H9 (cell line): Measurements from ENCODE around the gene GALNT13. TPM values are rescaled to one million over a fixed set of nuclear protein-coding genes. Genes with fewer than 3 reads are reported as not detected.

Source experiments
- DNase-seq: peaks from one replicate; pipeline ENCODE4 v3.0.0-alpha.2; 2017
- H2AFZ ChIP-seq: one replicate; pipeline ENCODE4 v1.6.1; 2013; ENCODE audit warnings: mild to moderate bottlenecking, low read length, control low read depth, moderate library complexity
- H2AK5ac ChIP-seq: 2 replicates; pipeline ENCODE4 v1.6.1; 2013; ENCODE audit warnings: low read length, control low read depth, mixed read lengths; ENCODE audit not compliant: insufficient read length
- H2BK120ac ChIP-seq: one replicate; pipeline ENCODE4 v1.6.1; 2013; ENCODE audit warnings: low read depth, mild to moderate bottlenecking, low read length, control low read depth, inconsistent platforms; ENCODE audit not compliant: poor library complexity, severe bottlenecking
- H2BK12ac ChIP-seq: 2 replicates; pipeline ENCODE4 v1.6.1; 2013; ENCODE audit warnings: low read length, control low read depth, mixed read lengths, low read depth; ENCODE audit not compliant: insufficient read length
- H2BK15ac ChIP-seq: 2 replicates; pipeline ENCODE4 v1.6.1; 2013; ENCODE audit warnings: low read depth, low read length, control low read depth
- H2BK20ac ChIP-seq: one replicate; pipeline ENCODE4 v1.6.1; 2013; ENCODE audit warnings: low read depth, mild to moderate bottlenecking, low read length, control low read depth, inconsistent platforms; ENCODE audit not compliant: poor library complexity, severe bottlenecking
- H2BK5ac ChIP-seq: 2 replicates; pipeline ENCODE4 v1.6.1; 2013; ENCODE audit warnings: low read length, control low read depth, mixed read lengths; ENCODE audit not compliant: insufficient read length
- H3K14ac ChIP-seq: 2 replicates; pipeline ENCODE4 v1.6.1; 2013; ENCODE audit warnings: low read length, control low read depth; ENCODE audit not compliant: insufficient read depth
- H3K18ac ChIP-seq: 2 replicates; pipeline ENCODE4 v1.6.1; 2013; ENCODE audit warnings: low read depth, mild to moderate bottlenecking, mixed read lengths, low read length, control low read depth; ENCODE audit not compliant: insufficient read length
- H3K23ac ChIP-seq: 2 replicates; pipeline ENCODE4 v1.6.1; 2013; ENCODE audit warnings: low read length, control low read depth, mixed read lengths, low read depth; ENCODE audit not compliant: insufficient read length
- H3K23me2 ChIP-seq: 2 replicates; pipeline ENCODE4 v1.6.1; 2013; ENCODE audit warnings: low read depth, mild to moderate bottlenecking, mixed read lengths, low read length, control low read depth; ENCODE audit not compliant: insufficient read length, poor library complexity, severe bottlenecking
- H3K27ac ChIP-seq: 2 replicates; pipeline ENCODE4 v1.5.1; 2013; ENCODE audit warnings: low read length, control low read depth, mixed read lengths, low read depth; ENCODE audit not compliant: insufficient read length
- H3K27me3 ChIP-seq: 2 replicates; pipeline ENCODE4 v1.6.1; 2013; ENCODE audit warnings: low read length, control low read depth, inconsistent platforms; ENCODE audit not compliant: insufficient read depth
- H3K4ac ChIP-seq: 2 replicates; pipeline ENCODE4 v1.6.1; 2013; ENCODE audit warnings: low read depth, mild to moderate bottlenecking, control low read depth, inconsistent platforms, low read length, moderate library complexity
- H3K4me1 ChIP-seq: 2 replicates; pipeline ENCODE4 v1.6.1; 2013; ENCODE audit warnings: low read length, control low read depth, inconsistent platforms; ENCODE audit not compliant: insufficient read depth
- H3K4me2 ChIP-seq: 2 replicates; pipeline ENCODE4 v1.6.1; 2013; ENCODE audit warnings: low read length, control low read depth, mixed read lengths; ENCODE audit not compliant: insufficient read length, insufficient read depth
- H3K56ac ChIP-seq: 2 replicates; pipeline ENCODE4 v1.6.1; 2013; ENCODE audit warnings: low read depth, mild to moderate bottlenecking, mixed read lengths, low read length, control low read depth; ENCODE audit not compliant: insufficient read length
- H3K79me1 ChIP-seq: 2 replicates; pipeline ENCODE4 v1.6.1; 2013; ENCODE audit warnings: low read depth, mild to moderate bottlenecking, moderate library complexity, low read length, control low read depth, inconsistent platforms; ENCODE audit not compliant: insufficient read depth, poor library complexity, severe bottlenecking
- H3K79me2 ChIP-seq: 2 replicates; pipeline ENCODE4 v1.6.1; 2013; ENCODE audit warnings: low read length, control low read depth, inconsistent platforms; ENCODE audit not compliant: insufficient read depth
- H3K9ac ChIP-seq: 2 replicates; pipeline ENCODE4 v1.6.1; 2013; ENCODE audit warnings: low read length, control low read depth, mixed read lengths; ENCODE audit not compliant: insufficient read length; ENCODE audit errors: extremely low read depth
- H3K9me3 ChIP-seq: one replicate; pipeline ENCODE4 v1.6.1; 2013; ENCODE audit warnings: low read depth, low read length, inconsistent platforms; ENCODE audit not compliant: control insufficient read depth
- H3T11ph ChIP-seq: one replicate; pipeline ENCODE4 v1.6.1; 2013; ENCODE audit warnings: mild to moderate bottlenecking, low read length, control low read depth, inconsistent platforms
- H4K20me1 ChIP-seq: one replicate; pipeline ENCODE4 v1.6.1; 2013; ENCODE audit not compliant: control insufficient read depth, insufficient read length, insufficient read depth
- H4K5ac ChIP-seq: 2 replicates; pipeline ENCODE4 v1.6.1; 2013; ENCODE audit warnings: low read depth, mild to moderate bottlenecking, mixed read lengths, low read length, control low read depth; ENCODE audit not compliant: insufficient read length
- H4K8ac ChIP-seq: replicated peaks from 2 replicates; pipeline ENCODE4 v1.6.1; 2013; ENCODE audit warnings: low read length, control low read depth, mixed read lengths, low read depth; ENCODE audit not compliant: insufficient read length
- H4K91ac ChIP-seq: 2 replicates; pipeline ENCODE4 v1.6.1; 2013; ENCODE audit warnings: low read depth, mild to moderate bottlenecking, moderate library complexity, mixed read lengths, low read length, control low read depth; ENCODE audit not compliant: insufficient read length
- H3K27ac Mint-ChIP-seq, 3 experiments: 2 replicates in 2 of 3; 3 replicates in 1 of 3; pipeline ENCODE4 v1.8.0; 2020 to 2021; ENCODE audit warnings: mixed read lengths in 3 of 3, mild to moderate bottlenecking in 1 of 3, moderate library complexity in 1 of 3
- H3K27me3 Mint-ChIP-seq: 2 replicates; pipeline ENCODE4 v1.8.0; 2021; ENCODE audit warnings: low read depth, mild to moderate bottlenecking, moderate library complexity, mixed read lengths
- H3K36me3 Mint-ChIP-seq, 3 experiments: 2 replicates in 2 of 3; 3 replicates in 1 of 3; pipeline ENCODE4 v1.8.0; 2020 to 2021; ENCODE audit warnings: low read depth in 3 of 3, mixed read lengths in 3 of 3; ENCODE audit not compliant: insufficient read depth in 1 of 3
- H3K4me1 Mint-ChIP-seq, 2 experiments: 2 replicates each; pipeline ENCODE4 v1.8.0; 2020; ENCODE audit warnings: mixed read lengths in 2 of 2
- H3K4me3 Mint-ChIP-seq, 2 experiments: 2 replicates in 1 of 2; 3 replicates in 1 of 2; pipeline ENCODE4 v1.8.0; 2020 to 2021; ENCODE audit warnings: mild to moderate bottlenecking in 2 of 2, mixed read lengths in 2 of 2, moderate library complexity in 1 of 2
- H3K9me3 Mint-ChIP-seq, 2 experiments: 2 replicates in 1 of 2; 3 replicates in 1 of 2; pipeline ENCODE4 v1.8.0; 2020; ENCODE audit warnings: mild to moderate bottlenecking in 2 of 2, mixed read lengths in 2 of 2, moderate library complexity in 1 of 2
- total RNA-seq: library from RNA; stranded (reverse); gene quantifications from 2 replicates; pipeline ENCODE4 v1.2.1, GENCODE V29; 2021
- TF ChIP-seq, protein P1 (sequence below): fragments of 200-600 bp; sonication (generic); conservative IDR thresholded peaks from 3 replicates; pipeline ENCODE4 v1.8.0; 2021; ENCODE audit warnings: antibody characterized with exemption, mild to moderate bottlenecking

The GALNT13 gene
- total RNA-seq, 1 experiment from 2014 or later = 6.6 TPM

DNA sequence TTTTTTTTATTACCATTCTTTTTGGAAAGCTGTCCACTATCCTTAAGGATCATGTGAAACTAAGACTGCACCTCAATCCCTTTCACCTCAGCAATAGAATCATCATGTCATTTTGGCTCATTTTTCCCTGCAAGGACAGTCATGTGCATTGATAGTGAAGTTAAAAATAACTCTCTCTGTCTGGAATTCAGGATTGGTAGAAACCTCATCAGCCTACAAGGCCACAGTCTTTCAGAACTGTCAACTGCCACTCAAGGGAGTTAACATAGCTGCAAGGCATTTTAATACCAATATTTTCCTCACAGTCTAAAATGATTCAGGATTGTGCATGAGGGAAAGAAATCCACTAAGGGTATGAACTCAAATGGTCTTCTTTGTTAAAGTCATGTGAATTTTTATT, 625.3 kb downstream of the GALNT13 start:
- no peaks in the 10 kb centered on the region for H3K4me1 ChIP-seq
- Mint-ChIP-seq H3K36me3 (no peaks in the 10 kb centered on the region), H3K9me3 (peaks cover 0 to 2% of the 10 kb centered on the region in 2 experiments; a peak in 1 of 5 replicates), H3K27me3 (no peaks in the 10 kb centered on the region), H3K4me3 (no peak overlapping the region), H3K27ac (no peak overlapping the region), H3K4me1 (peaks cover 3 to 4% of the 10 kb centered on the region in 2 experiments; a peak in 2 of 4 replicates)
- no peaks in the 10 kb centered on the region for H3K27me3 ChIP-seq
- no peaks in the 10 kb centered on the region for H3K79me2 ChIP-seq
- no peaks in the 10 kb centered on the region for H4K20me1 ChIP-seq
- H3K18ac ChIP-seq = no peak overlapping the region
- TF ChIP-seq, protein P1, sequence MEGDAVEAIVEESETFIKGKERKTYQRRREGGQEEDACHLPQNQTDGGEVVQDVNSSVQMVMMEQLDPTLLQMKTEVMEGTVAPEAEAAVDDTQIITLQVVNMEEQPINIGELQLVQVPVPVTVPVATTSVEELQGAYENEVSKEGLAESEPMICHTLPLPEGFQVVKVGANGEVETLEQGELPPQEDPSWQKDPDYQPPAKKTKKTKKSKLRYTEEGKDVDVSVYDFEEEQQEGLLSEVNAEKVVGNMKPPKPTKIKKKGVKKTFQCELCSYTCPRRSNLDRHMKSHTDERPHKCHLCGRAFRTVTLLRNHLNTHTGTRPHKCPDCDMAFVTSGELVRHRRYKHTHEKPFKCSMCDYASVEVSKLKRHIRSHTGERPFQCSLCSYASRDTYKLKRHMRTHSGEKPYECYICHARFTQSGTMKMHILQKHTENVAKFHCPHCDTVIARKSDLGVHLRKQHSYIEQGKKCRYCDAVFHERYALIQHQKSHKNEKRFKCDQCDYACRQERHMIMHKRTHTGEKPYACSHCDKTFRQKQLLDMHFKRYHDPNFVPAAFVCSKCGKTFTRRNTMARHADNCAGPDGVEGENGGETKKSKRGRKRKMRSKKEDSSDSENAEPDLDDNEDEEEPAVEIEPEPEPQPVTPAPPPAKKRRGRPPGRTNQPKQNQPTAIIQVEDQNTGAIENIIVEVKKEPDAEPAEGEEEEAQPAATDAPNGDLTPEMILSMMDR = no peak
- H2AFZ ChIP-seq = no peak overlapping the region
- no peak overlapping the region for H2BK15ac ChIP-seq
- no peaks in the 10 kb centered on the region for H3K9me3 ChIP-seq
- H2BK12ac ChIP-seq = no peak overlapping the region
- H3K4ac ChIP-seq = no peak overlapping the region
- no peak overlapping the region for H2BK5ac ChIP-seq
- H3K14ac ChIP-seq = no peak overlapping the region
- no peak overlapping the region for H3K27ac ChIP-seq
- no peak overlapping the region for H2AK5ac ChIP-seq
- H2BK120ac ChIP-seq = no peak overlapping the region
- H3T11ph ChIP-seq = no peak overlapping the region
- H2BK20ac ChIP-seq = no peak overlapping the region
- no peak overlapping the region for H3K56ac ChIP-seq
- H3K4me2 ChIP-seq = no peak overlapping the region
- DNase-seq = no peak
- no peak overlapping the region for H3K23ac ChIP-seq
- H3K9ac ChIP-seq = no peak overlapping the region
- H4K8ac ChIP-seq = no peak overlapping the region
- no peaks in the 10 kb centered on the region for H3K79me1 ChIP-seq
- no peak overlapping the region for H4K91ac ChIP-seq
- H4K5ac ChIP-seq = no peak overlapping the region
- H3K23me2 ChIP-seq = no peaks in the 10 kb centered on the region
